Endodermal cell (in vitro differentiated cells): ENCODE measurements around the gene PLCG2. TPM values are rescaled to one million over a fixed set of nuclear protein-coding genes. Genes with fewer than 3 reads are reported as not detected.

ENCODE experiments used
- DNase-seq: peaks from one replicate; pipeline ENCODE4 v3.0.0-alpha.2; 2017
- H3K27ac ChIP-seq: 2 replicates; pipeline ENCODE4 v1.5.1; 2013; ENCODE audit warnings: mild to moderate bottlenecking, low read depth, low read length, moderate library complexity
- H3K27me3 ChIP-seq: 2 replicates; pipeline ENCODE4 v1.6.1; 2013; ENCODE audit warnings: mild to moderate bottlenecking, low read length, moderate library complexity; ENCODE audit not compliant: insufficient read depth, control insufficient read depth, poor library complexity, severe bottlenecking
- H3K36me3 ChIP-seq: 2 replicates; pipeline ENCODE4 v1.7.0; 2013; ENCODE audit warnings: mild to moderate bottlenecking, low read length, moderate library complexity; ENCODE audit not compliant: control insufficient read depth, insufficient read depth
- H3K4me1 ChIP-seq: one replicate; pipeline ENCODE4 v1.7.0; 2013; ENCODE audit warnings: low read length; ENCODE audit not compliant: control insufficient read depth, insufficient read depth
- H3K4me3 ChIP-seq: 2 replicates; pipeline ENCODE4 v1.5.1; 2013; ENCODE audit warnings: mild to moderate bottlenecking, low read length, moderate library complexity
- H3K9ac ChIP-seq: 2 replicates; pipeline ENCODE4 v1.6.1; 2013; ENCODE audit warnings: mild to moderate bottlenecking, low read length, moderate library complexity; ENCODE audit not compliant: poor library complexity, severe bottlenecking; ENCODE audit errors: extremely low read depth
- H3K9me3 ChIP-seq: 2 replicates; pipeline ENCODE4 v1.6.1; 2013; ENCODE audit warnings: mild to moderate bottlenecking, low read length, moderate library complexity; ENCODE audit not compliant: control insufficient read depth
- H3K27ac Mint-ChIP-seq: 2 replicates; pipeline ENCODE4 v1.8.0; 2020; ENCODE audit warnings: mixed read lengths
- H3K27me3 Mint-ChIP-seq: 2 replicates; pipeline ENCODE4 v1.8.0; 2021; ENCODE audit warnings: mild to moderate bottlenecking, mixed read lengths; ENCODE audit not compliant: insufficient read depth
- H3K36me3 Mint-ChIP-seq: 2 replicates; pipeline ENCODE4 v1.8.0; 2020; ENCODE audit warnings: low read depth, mixed read lengths
- H3K4me1 Mint-ChIP-seq: 2 replicates; pipeline ENCODE4 v1.8.0; 2020; ENCODE audit warnings: mixed read lengths
- H3K4me3 Mint-ChIP-seq: 2 replicates; pipeline ENCODE4 v1.8.0; 2020; ENCODE audit warnings: mild to moderate bottlenecking, moderate library complexity, mixed read lengths
- H3K9me3 Mint-ChIP-seq: 2 replicates; pipeline ENCODE4 v1.8.0; 2020; ENCODE audit warnings: mild to moderate bottlenecking, mixed read lengths
- CTCF ChIP-seq: fragments of 200-600 bp; sonication (generic); conservative IDR thresholded peaks from 2 replicates; pipeline ENCODE4 v1.5.0; 2021; ENCODE audit warnings: antibody characterized with exemption, mild to moderate bottlenecking
- WGBS, 2 experiments: methylation state at CpG; one replicate each; pipeline versions ENCODE4 v1.1.5 to v1.1.7; 2013; ENCODE audit warnings: missing lambda C conversion rate in 2 of 2, mixed read lengths in 1 of 2; ENCODE audit not compliant: insufficient coverage in 1 of 2, insufficient read length in 1 of 2; 5-methylcytosine and 5-hydroxymethylcytosine counted together
- total RNA-seq, 2 donors: library from RNA; stranded (reverse); fragmentation: NEBNext Ultra II Directional in 1 of 2; extraction: Animal tissue kit (Norgen Biotek cat#: 25700) in 1 of 2; gene quantifications; 2 replicates in 1 of 2; 3 replicates in 1 of 2; pipeline ENCODE4 v1.2.1, GENCODE V29; 2021

Gene PLCG2
- total RNA-seq, 2 donors from 2014 or later, result 34.7 to 48.4 TPM

GRCh38 chr16:81917375-81917774 lies 138.3 kb downstream of the PLCG2 start:
- H3K4me3 ChIP-seq, result no peak overlapping the region
- H3K27me3 ChIP-seq, result no peaks in the 10 kb centered on the region
- Mint-ChIP-seq H3K36me3 (peaks cover 38% of the 10 kb centered on the region), H3K9me3 (no peaks in the 10 kb centered on the region), H3K4me1 (no peaks in the 10 kb centered on the region), H3K27me3 (no peaks in the 10 kb centered on the region), H3K27ac (no peak overlapping the region), H3K4me3 (no peak overlapping the region)
- H3K27ac ChIP-seq, result no peak overlapping the region
- H3K36me3 ChIP-seq, result peaks cover 13% of the 10 kb centered on the region
- no peaks in the 10 kb centered on the region for H3K9me3 ChIP-seq
- DNase-seq, result no peak
- H3K4me1 ChIP-seq, result no peaks in the 10 kb centered on the region
- 100% methylated on average over 2 of the region's 2 CpGs; no CpG with 5 or more reads in 1 of the 2 experiments for WGBS, 2 experiments
- no peak overlapping the region for H3K9ac ChIP-seq
- no peak for TF ChIP-seq CTCF

DNA sequence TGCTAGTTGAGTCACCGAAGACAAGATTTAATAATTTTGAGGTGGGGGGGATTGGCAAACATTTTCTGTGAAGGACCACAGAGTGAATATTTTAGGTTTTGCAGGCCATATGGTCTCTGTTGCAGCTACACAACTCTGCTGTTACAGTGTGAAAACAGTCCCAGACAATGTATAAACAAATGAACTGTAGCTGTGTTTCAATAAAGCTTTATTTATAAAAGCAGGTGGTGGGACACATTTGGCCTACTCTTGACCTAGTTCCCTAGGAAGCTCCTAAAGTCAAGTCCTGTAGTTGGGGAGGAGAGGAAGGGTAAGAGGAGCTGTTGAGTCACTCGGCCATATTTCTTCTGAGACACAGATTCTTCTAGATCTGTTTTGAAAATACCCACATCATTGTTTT lies 139.8 kb downstream of the PLCG2 start:
- Mint-ChIP-seq H3K27me3 (no peaks in the 10 kb centered on the region), H3K36me3 (peaks cover 38% of the 10 kb centered on the region), H3K4me1 (peaks cover 4% of the 10 kb centered on the region), H3K9me3 (no peaks in the 10 kb centered on the region), H3K27ac (no peak overlapping the region), H3K4me3 (no peak overlapping the region)
- H3K27ac ChIP-seq, result no peak overlapping the region
- no peak overlapping the region for H3K9ac ChIP-seq
- H3K4me1 ChIP-seq, result peaks cover 5% of the 10 kb centered on the region
- 89 to 100% methylated on average over 1 of the region's 2 CpGs for WGBS, 2 experiments
- H3K4me3 ChIP-seq, result no peak overlapping the region
- TF ChIP-seq CTCF, result no peak
- no peaks in the 10 kb centered on the region for H3K9me3 ChIP-seq
- H3K36me3 ChIP-seq, result peaks cover 17% of the 10 kb centered on the region
- no peak for DNase-seq
- H3K27me3 ChIP-seq, result no peaks in the 10 kb centered on the region

- no peak for TF ChIP-seq CTCF
- Histone ChIP-seq H3K9me3 (no peaks in the 10 kb centered on the region), H3K36me3 (peaks cover 17% of the 10 kb centered on the region), H3K27me3 (no peaks in the 10 kb centered on the region), H3K9ac (no peak overlapping the region), H3K4me1 (peaks cover 5% of the 10 kb centered on the region), H3K27ac (no peak overlapping the region), H3K4me3 (no peak overlapping the region)
- peaks cover 4% of the 10 kb centered on the region for H3K4me1 Mint-ChIP-seq
- H3K36me3 Mint-ChIP-seq, result peaks cover 38% of the 10 kb centered on the region
- DNase-seq, result no peak
- H3K27ac Mint-ChIP-seq, result no peak overlapping the region
- no peak overlapping the region for H3K4me3 Mint-ChIP-seq
- no peaks in the 10 kb centered on the region for H3K27me3 Mint-ChIP-seq
- H3K9me3 Mint-ChIP-seq, result no peaks in the 10 kb centered on the region
- 87 to 92% methylated on average over 4 of the region's 4 CpGs for WGBS, 2 experiments
Observed at GRCh38 chr16:81920498-81920897, 141.4 kb downstream of the PLCG2 start.
